NCI-H748 treated with DMSO at 0.1 percent for 48 hours (cell line): ENCODE measurements around the gene S1PR5.

Source experiments
- DNase-seq: peaks from one replicate; lab custom pipeline; 2025; lab: John Stamatoyannopoulos, UW

S1PR5 gene

DNA sequence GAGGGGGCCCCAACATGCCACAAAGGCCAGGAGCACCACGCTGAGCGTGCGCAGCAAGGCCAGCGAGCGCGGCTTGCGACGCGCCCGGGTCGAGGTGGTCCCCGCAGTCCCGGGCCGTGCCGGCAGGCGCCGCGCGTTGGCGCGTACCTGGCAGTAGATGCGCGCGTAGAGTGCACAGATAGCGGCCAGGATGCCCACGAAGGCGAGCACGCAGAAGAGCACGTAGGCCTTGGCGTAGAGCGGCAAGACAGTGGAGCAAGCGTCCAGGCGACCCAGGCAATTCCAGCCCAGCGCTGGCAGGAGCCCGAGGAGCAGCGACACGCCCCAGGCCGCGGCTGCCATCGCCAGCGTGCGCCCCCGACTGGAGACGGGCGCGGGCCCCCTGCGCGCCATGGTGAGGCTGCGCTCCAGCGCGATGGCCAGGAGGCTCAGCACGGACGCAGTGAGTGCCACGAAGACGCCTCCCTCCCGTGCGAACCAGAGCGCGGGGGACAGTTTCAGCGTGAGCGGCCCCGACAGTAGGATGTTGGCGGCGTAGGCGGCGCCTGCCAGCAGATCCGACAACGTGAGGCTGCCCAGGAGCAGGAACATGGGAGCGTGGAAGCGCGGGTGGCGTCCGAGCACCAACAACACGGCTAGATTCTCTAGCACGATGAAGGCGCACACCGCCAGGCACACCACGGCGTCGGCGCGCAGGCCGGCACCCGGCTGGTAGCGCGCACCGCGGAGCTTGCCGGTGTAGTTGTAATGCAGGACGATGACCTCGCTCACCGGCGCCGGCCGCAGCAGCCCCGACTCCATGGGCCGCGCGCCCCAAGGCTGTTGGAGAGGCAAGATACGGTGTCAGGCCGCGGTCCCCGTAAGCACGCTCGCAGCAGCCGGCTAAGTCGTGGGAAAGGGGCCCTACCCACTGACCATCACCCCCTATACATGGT, 2.8 kb downstream of the S1PR5 start:
- no peak for DNase-seq

DNA sequence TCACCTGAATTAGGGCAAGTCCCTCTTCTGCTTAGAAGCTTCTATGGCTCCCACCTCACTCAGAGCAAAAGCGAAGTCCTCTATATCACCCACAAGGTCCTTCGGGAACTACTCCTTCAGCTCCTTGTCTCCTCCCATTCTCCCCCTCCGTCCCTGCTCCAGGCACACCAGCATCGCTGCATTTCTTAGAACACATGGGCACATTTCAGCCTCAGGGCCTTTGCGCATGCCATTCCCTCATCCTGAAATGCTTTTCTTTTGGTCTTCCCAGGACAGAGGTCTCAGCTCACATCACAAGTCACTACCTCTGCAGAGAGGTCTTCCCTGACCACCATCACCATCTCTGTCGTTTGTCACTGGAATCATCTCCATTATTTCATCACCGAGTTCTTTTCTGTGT, 4.0 kb downstream of the S1PR5 start:
- DNase-seq = no peak

DNA sequence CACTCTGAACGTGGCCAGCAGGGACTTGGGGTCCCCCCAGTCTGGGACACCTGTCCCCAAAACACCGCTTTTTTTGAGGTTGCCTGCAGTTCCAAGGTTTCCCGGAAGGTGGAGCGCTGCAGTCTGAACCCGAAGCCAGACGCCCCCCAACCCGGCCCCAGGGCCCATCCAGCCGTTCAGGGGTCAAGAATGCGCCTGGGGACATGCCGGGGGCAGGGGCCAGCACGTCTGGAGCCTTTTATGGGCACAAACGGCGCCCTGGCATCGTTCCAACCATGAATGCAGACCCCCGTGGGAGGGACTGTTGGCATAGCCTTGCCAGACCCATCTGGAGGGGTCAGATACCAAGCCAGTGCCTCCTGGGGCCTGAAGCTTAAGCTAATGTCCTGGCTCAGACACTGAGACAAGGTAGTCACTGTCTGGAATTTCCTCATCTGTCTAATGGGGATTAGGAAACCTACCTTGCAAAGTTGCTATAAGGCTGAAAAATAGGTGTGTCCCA, 6.9 kb downstream of the S1PR5 start:
- DNase-seq = no peak

DNA sequence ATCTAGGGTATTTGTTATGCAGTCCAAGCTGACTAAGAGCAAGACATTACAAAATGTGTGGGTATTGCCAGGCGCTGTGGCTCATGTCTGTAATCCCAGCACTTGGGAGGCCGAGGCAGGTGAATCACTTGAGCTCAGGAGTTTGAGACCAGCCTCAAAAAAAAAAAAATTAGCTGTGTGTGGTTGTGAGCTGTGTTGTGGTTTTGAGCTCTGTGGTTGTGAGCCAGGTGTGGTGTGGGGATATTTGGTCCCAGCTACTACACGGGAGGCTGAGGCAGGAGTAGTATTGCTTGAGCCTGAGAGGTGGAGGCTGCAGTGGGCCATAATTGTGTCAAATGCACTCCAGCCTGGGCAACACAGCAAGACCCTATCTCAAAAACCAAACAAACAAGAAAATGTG, 8.5 kb downstream of the S1PR5 start:
- DNase-seq = no peak

DNA sequence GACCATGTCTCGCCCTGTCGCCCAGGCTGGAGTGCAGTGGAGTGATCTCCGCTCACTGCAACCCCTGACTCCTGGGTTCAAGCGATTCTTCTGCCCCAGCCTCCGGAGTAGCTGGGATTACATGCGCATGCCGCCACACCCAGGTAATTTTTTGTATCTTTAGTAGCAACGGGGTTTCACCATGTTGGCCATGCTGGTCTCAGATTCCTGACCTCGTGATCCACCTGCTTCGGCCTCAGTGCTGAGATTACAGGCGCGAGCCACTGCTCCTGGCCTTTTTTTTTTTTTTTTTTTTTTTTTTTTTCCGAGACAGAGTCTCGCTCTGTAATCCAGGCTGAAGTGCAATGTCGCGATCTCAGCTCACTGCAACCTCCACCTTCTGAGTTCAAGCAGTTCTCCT, 9.2 kb downstream of the S1PR5 start:
- DNase-seq = no peak

DNA sequence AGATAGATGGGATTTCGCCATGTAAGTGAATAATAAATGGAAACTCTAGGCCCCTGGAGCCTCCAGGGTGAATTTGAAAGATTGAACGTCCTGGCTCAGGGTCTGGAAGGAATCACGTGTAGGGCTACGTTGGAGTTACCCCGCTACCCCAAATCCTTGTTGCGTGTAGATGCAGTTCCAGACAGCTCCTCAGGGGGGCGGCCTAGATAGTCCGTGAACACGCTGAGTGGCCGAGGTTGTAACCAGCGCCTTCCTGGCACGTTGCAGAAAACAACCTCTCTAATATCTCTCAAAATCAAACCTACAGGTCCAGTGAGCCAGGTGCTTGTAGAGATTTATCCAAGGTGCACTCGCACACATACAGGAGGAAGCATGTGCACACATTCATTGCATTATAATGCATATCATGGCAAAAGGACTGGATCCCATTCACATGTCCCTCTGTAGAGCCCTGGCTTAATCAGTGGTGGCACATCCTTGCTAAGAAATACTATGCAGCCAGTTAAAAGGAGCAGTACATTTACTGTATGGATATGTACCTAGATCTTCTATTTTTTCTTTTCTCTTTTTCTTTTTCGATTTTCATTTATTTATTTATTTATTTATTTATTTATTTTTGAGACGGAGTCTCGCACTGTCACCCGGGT, 11.5 kb downstream of the S1PR5 start:
- DNase-seq = peak; percentile 16

DNA sequence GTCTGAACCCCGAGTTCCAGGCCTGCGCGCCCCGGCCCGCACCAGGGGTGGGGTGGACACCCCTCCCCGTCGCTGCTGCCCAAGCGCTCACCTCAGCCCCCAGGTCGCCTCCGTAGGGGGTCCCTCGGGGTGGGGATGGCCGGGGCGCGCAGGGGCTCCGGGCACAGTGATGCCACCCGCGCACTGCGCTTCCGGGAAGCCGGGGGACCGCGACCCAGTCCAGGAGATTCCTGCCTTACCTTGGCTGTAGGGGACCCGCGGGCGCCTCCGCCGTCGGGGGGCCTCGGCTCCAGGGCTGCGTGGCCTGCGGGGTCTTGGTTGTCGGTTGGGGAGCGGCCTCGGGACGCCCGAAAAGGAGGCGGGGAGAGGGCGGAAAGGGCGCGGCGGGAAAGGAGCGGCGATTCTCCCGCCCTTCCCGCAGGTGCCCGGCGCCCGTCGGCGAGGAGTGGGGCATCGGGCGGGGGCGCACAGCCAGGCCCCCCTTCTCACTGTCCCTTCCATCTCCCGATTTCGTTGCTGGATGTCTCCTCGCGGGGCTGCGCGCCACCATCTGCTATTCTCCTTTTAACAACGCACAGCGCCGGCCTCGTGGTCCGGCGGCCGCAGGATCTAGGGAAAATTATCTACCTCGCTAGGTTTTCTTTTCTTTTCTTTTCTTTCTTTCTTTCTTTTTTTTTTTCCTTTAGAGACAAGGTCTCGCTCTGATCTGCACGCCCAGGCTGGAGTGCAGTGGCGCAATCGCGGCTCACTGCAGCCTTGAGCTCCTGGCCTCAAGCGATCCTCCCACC, 14.1 kb downstream of the S1PR5 start, which contains the start of gene KEAP1:
Gene KEAP1 (minus strand): TSS at position 355 of the 788 bp plus-strand sequence. CDS start 3,323 bp downstream, outside the sequence.
- no peak for DNase-seq

DNA sequence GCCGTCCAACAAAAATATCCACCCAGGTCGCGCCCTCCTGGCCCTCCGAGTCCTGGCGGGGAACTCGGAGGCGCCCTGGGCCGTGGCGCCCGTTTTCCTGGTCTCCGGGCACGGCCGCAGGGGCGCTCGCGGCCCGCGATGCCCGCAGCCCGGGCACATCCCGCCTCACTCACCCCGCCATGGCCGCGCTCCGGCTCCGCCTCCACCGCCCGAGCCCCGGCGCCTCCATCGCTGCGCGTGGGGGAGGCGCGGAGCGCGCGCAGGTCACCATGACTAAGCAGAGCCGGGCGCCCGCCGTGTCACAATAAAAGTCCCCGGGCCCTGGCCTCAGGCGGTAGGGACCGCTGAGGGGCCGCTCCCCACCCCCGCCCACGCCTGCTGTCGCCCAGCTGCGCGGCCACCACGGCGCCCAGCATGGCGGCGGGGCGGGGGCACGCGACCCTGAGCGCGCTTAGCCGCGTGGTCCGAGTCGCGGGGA, 14.7 kb downstream of the S1PR5 start:
- peak; percentile 56 for DNase-seq

DNA sequence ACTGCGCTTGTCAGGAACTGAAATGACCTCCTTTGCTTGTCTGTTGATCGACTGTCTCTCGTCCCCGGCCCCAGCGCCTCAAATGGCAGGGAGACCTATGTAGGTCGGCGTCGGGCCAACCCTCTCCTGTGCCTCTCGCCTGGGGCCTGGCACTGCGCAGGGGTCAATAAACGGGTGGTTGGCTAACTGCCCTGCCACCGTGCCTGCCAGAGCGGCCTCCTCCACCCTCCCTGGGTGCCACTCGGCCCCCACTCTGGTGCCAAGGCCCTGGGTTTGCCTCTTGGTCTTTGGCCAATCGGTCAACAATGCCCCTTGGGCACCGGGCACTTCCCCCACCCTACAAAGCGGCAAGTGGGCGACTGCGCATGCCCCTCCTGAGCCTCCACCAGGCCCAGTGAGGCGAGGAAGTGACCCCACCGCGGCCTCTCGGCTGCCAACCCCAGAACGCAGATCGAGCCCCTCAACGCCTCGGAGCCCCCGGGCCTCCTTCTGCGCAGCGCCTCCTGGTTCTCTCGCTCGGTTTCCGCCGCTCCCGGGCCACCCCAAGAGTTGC, 15.2 kb downstream of the S1PR5 start:
- peak; percentile 9 for DNase-seq

DNA sequence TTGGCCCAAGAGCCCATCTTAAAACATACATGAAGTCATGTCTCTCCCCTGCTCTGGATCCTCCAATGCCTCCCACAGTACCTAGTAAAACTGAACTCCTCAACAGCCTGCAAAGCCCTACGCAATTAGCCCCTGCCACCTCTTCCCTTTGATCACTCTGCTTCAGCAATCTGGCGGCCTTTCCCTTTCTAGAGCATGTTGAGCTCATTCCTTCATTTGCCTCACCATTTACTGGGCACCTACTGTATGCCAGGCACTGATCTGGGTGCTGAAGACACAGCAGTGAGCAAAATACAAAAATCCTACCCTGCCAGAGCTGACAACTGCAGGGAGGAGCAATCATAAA, 17.0 kb downstream of the S1PR5 start:
- no peak for DNase-seq

DNA sequence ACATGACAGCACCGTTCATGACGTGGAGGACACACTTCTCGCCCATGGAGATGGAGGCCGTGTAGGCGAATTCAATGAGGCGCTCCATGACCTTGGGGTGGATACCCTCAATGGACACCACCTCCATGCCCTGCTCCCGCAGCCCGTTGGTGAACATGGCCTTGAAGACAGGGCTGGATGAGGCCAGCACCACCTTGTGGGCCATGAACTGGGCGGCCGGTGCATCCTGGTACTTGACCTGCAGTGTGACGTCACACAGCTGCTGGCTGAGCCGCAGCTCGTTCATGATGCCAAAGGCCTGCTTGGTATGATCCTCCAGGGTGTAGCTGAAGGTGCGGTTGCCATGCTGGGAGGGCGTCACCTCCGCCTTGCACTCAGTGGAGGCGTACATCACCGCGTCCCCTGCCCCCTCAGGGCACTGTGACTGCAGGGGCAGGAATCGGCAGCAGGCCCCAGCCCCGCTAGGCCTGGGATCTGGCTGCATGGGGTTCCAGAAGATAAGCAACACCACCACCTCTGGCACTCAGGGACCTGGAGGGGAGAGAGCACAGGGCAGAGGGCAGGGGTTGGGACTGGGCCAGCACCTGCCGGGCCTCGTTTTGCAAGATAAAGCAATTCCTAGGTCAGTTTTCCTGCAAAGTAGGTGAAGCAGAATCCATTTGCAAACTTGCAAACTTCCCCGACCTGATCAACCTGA, 17.5 kb downstream of the S1PR5 start:
- no peak for DNase-seq

DNA sequence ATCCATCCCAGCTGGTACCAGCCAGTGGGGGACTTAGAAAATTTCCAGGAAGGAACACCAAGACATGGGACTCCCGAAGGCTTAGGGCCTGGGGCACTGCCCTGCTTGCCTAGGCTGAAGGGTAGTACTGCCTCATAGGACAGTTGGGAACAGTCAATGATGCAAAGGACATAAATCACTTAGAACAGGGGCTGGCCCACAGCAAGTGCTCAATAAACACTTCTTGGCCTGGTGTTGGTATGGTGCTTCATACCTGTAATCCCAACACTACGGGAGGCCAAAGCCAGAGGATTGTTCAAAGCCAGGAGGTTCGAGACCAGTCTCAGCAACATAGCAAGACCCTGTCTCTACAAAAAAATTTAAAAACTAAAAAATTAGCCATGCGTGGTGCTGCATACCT, 19.9 kb downstream of the S1PR5 start:
- no peak for DNase-seq

DNA sequence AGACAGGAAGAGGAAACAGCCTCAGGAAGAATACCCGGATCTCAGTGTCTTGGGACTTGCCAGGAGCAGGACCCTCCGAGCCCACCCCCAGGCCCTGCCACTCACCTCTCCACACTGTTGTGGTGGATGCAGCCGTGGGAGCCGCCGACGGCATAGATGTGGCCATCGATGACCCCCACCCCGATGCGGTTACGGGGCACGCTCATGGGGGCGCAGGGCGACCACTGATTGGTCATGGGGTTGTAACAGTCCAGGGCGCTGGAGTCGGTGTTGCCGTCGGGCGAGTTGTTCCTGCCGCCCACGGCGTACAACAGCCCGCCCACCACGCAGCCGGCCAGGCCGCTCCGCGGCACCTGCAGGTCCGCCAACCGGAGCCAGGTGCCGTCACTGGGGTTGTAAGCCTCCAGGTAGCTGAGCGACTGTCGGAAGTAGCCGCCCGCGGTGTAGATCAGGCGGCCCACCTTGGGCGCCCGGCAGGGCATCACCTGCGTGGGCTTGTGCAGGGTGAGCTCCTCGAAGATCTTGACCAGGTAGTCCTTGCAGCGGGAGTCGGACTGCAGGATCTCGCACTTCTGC, 25.7 kb downstream of the S1PR5 start:
- DNase-seq = no peak

DNA sequence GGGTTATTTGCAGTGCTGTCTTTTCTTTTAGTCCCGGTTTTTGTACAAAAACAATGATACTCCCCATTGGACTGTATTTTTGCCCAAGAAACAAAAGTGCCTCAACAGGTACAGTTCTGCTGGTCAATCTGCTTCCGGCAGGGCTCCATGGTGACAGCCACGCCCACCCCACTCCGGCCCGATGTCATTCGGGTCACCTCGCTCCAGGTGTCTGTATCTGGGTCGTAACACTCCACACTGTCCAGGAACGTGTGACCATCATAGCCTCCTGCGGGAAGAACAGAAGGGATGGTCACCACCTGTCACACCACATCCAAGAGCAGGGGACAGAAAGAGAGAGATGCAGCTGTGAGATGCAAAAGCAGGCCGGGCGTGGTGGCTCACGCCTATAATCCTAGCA, 30.7 kb downstream of the S1PR5 start:
- no peak for DNase-seq

DNA sequence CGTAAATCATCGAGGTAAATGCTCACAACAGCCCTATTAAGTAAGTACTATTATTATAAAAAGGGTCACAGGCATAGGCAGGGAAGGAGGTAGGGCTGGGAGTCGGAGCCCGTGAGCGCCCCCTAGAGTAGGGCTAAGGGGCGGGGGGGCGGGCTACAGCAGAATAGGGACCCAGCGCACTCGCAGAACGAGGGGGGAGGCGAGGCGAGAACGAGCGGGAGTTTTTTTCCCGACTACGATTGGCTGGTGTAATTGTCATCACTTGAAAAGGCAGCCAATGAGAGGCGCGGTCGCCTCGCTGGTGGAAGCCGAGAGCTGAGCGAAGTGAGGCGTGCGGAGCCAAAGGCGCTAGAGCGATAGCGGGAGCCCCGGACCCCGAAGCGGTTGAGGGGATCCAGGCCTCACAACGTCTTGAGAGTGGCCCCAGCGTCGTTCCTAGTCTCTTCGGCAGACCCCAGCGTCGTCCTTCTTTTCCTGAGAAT, 38.3 kb downstream of the S1PR5 start:
- peak; percentile 33 for DNase-seq

DNA sequence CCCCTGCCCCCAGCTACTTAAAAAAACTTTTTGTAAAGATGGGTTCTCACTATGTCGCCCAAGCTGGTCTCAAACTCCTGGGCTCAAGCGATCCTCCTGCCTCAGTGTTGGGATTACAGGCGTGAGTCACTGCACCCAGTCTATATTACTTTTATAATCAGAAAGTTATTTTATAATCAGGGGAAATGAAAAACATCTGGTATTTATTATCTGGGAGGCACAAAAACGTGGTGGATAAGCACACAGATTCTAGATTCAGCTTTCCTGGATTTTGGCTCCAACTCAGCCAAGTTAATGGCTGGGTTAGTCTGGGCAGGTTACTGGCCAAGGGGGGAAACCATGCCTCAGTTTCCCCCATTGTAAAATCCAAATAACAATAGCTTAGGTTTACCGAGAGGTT, 38.8 kb downstream of the S1PR5 start:
- DNase-seq = no peak

DNA sequence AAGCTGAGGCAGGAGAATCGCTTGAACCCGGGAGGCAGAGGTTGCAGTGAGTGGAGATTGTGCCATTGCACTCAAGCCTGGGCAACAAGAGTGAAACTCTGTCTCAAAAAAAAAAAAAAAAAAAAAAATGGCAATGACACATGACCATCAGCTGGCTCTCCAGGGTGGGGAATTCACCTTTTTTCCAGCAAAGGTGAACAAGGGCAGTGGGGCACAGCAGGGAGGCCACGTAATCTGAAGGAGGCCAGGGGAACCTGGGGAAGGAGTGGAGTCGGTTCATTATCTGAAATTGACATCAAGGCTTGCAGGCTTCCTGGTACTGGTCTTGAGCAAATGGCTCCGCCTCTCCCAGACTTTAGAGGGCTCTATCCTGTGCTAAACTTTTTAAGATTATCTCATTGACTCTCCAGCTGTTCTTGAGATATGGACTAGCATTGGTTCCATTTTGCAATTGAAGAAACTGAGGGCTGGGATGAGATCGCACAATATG, 42.2 kb downstream of the S1PR5 start:
- no peak for DNase-seq

DNA sequence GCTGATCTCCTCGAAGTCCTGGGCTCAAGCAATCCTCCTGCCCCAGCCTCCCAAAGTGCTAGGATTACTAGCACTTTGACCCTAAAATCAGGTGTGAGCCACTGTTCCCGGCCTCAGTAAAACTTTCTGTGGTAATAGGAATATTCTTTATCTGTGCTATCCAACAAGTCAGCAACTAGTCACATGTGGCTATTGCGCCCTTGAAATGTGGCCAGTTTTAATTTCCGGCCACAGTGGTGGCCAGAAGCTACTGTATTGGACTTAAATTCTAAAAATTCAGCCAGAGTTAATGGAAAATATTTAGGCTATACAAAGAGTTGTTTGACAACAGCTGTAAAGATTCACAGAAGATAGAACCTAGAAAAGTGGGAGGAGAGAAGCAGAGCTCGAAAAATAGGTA, 44.1 kb downstream of the S1PR5 start:
- no peak for DNase-seq

DNA sequence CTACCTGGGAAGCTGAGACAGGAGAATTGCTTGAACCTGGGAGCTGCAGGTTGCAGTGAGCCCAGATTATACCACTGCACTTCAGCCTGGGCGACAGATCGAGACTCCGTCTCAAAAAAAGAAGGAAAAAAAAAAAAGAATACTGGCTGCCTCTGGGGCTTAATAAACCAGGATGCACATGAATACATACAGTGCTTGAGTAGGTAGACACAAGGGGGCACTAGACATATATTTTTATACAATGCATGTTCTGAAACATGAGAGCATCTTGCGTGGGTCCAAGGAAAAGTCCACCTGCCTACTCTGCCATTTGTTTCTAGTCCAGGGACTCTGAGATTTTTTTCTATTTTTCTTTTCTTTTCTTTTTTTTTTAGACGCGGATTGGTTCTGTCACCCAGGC, 45.3 kb downstream of the S1PR5 start:
- DNase-seq = no peak

DNA sequence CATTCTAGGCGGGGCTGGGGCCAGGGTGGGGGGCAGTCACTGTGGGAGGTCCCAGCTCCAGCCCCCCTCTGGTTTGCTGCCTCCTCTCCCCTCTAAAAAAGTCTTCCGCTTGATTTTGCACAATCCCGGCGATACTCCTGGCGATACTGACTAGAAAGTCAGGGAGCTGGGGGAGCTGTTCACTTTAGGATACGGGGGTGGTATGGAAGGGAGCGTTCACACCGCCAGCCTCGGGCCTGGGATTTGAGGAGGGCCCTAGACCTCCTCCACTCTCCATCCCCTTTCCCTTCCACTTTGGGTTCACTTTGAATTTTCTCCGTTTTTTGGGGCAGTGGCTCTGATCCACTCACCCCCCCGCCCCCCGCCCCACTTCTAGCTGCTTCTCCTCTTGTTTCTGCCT, 49.1 kb downstream of the S1PR5 start:
- no peak for DNase-seq
